Mammary epithelial cell (primary cell): Measurements from ENCODE around the gene NCAM2.

ENCODE experiments used
- EZH2 ChIP-seq: IDR thresholded peaks from 2 replicates; pipeline ENCODE4 v1.6.1; 2012; ENCODE audit warnings: low read length, inconsistent platforms, borderline replicate concordance
- TF ChIP-seq, protein P1 (sequence below), 2 donors: IDR thresholded peaks in 1 of 2; conservative IDR thresholded peaks in 1 of 2; 2 replicates each; pipeline ENCODE4 v1.5.1; 2011 to 2012; ENCODE audit warnings: inconsistent platforms in 2 of 2, low read length in 2 of 2, mild to moderate bottlenecking in 2 of 2, control low read depth in 1 of 2, low read depth in 1 of 2; ENCODE audit not compliant: insufficient read depth in 1 of 2; ENCODE audit errors: extremely low read depth in 1 of 2

DNA sequence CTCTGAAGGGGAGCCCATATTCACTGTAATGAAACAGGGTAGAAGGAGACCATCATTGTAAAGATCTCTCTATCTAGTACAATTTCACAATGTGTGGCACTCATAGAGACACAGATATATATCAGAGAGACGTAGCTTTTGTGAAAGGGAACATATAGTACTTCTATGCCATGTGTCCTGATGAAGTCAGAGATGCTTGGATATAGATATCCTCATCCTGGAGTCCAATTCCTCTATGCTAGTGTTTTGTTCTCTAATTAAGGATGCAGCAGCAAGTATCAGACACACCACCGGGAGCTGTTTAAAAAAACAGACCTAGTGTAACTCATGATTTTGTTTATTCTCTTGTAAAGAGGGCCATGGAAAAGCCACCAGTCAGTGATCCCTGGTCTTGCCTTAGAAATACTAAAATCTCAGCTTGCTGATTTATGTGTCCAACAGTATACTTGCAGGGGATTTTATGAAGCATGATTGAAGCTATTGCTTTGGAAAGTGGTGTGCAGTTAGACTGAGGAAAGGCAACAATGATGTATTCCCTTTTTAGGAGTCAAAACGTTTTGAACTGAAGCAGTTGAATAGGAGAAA, 2.5 kb downstream of the NCAM2 start:
- TF ChIP-seq, protein P1, sequence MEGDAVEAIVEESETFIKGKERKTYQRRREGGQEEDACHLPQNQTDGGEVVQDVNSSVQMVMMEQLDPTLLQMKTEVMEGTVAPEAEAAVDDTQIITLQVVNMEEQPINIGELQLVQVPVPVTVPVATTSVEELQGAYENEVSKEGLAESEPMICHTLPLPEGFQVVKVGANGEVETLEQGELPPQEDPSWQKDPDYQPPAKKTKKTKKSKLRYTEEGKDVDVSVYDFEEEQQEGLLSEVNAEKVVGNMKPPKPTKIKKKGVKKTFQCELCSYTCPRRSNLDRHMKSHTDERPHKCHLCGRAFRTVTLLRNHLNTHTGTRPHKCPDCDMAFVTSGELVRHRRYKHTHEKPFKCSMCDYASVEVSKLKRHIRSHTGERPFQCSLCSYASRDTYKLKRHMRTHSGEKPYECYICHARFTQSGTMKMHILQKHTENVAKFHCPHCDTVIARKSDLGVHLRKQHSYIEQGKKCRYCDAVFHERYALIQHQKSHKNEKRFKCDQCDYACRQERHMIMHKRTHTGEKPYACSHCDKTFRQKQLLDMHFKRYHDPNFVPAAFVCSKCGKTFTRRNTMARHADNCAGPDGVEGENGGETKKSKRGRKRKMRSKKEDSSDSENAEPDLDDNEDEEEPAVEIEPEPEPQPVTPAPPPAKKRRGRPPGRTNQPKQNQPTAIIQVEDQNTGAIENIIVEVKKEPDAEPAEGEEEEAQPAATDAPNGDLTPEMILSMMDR (conservative IDR thresholded peaks at IDR 0.05 in 1 of 2, IDR thresholded peaks at IDR 0.05 in 1 of 2; ENCODE audit: extremely low read depth in 1 of 2, insufficient read depth in 1 of 2, low read depth in 1 of 2, low read length in 2 of 2), result no peak
- no peak for TF ChIP-seq EZH2
